Measurements from ENCODE around the gene SMTNL2.
A peak's percentile ranks its signal among the peaks of the same experiment; 100 is the strongest.
"Not testable (repeated sequence)": the region's sequence is repeated elsewhere in the genome, so short reads cannot be mapped to it uniquely, and the experiment has no call there.

SMTNL2 gene

GRCh38 chr17:4593021-4593421 is 8.7 kb downstream of the SMTNL2 start:
- Histone ChIP-seq H3K9ac (ENCODE audit: low read length) (no peak overlapping the region), H2BK12ac (ENCODE audit: low read length in 2 of 2) (no peak overlapping the region), H3K27me3 (ENCODE audit: control insufficient read depth in 1 of 2, insufficient read depth in 1 of 2, low read length in 2 of 2) (peaks cover 45 to 50% of the 10 kb centered on the region in 2 experiments), H2BK5ac (ENCODE audit: low read depth, low read length, poor library complexity, severe bottlenecking) (no peak overlapping the region), H3K4ac (ENCODE audit: low read depth in 1 of 2, low read length in 2 of 2) (no peak overlapping the region), H3K27ac (ENCODE audit: low read length, poor library complexity, severe bottlenecking) (no peak overlapping the region), H3K4me3 (ENCODE audit: insufficient read depth in 1 of 2, low read depth in 1 of 2, low read length in 2 of 2) (no peak overlapping the region), H2BK15ac (ENCODE audit: low read depth, poor library complexity, severe bottlenecking) (no peak overlapping the region), H2AK5ac (ENCODE audit: low read length, severe bottlenecking) (no peak overlapping the region), H3K36me3 (ENCODE audit: control insufficient read depth in 1 of 2, insufficient read depth in 2 of 2, low read depth in 1 of 2, low read length in 2 of 2) (peaks cover 0 to 20% of the 10 kb centered on the region in 2 experiments), H3K79me1 (replicated peaks; ENCODE audit: low read length, poor library complexity, severe bottlenecking) (no peaks in the 10 kb centered on the region), H4K91ac (ENCODE audit: low read length) (no peak overlapping the region), H2AFZ (ENCODE audit: low read depth, low read length) (no peak overlapping the region), H2BK120ac (ENCODE audit: low read depth, low read length) (no peak overlapping the region), H3K4me1 (ENCODE audit: control insufficient read depth, insufficient read depth, low read depth, low read length) (peaks cover 7% of the 10 kb centered on the region), H4K8ac (ENCODE audit: low read length) (no peak overlapping the region), H3K9me3 (ENCODE audit: control insufficient read depth, low read length) (no peaks in the 10 kb centered on the region), H3K18ac (ENCODE audit: low read depth in 1 of 2, low read length in 2 of 2) (no peak overlapping the region), H3K23ac (ENCODE audit: low read length in 2 of 2) (no peak overlapping the region), H3K4me2 (ENCODE audit: low read length, poor library complexity, severe bottlenecking) (no peak overlapping the region), H3K14ac (ENCODE audit: low read length in 2 of 2) (no peak overlapping the region)
- WGBS: 86% methylated on average over 12 of the region's 14 CpGs
- no peak for DNase-seq

GRCh38 chr17:4594406-4594805 is 10.1 kb downstream of the SMTNL2 start:
- H3K4me2 ChIP-seq (ENCODE audit: low read length, poor library complexity, severe bottlenecking): no peak overlapping the region
- H3K4me1 ChIP-seq (ENCODE audit: control insufficient read depth, insufficient read depth, low read depth, low read length): peaks cover 14% of the 10 kb centered on the region
- no peaks in the 10 kb centered on the region for H3K79me1 ChIP-seq (replicated peaks; ENCODE audit: low read length, poor library complexity, severe bottlenecking)
- H2AK5ac ChIP-seq (ENCODE audit: low read length, severe bottlenecking): no peak overlapping the region
- H3K9ac ChIP-seq (ENCODE audit: low read length): no peak overlapping the region
- no peak for DNase-seq
- H3K14ac ChIP-seq (ENCODE audit: low read length in 2 of 2): no peak overlapping the region
- H2BK120ac ChIP-seq (ENCODE audit: low read depth, low read length): no peak overlapping the region
- H3K27me3 ChIP-seq (ENCODE audit: control insufficient read depth in 1 of 2, insufficient read depth in 1 of 2, low read length in 2 of 2): peaks cover 39 to 47% of the 10 kb centered on the region in 2 experiments
- no peak overlapping the region for H3K23ac ChIP-seq (ENCODE audit: low read length in 2 of 2)
- no peak overlapping the region for H4K8ac ChIP-seq (ENCODE audit: low read length)
- 97% methylated on average over 7 of the region's 7 CpGs for WGBS
- peaks cover 0 to 26% of the 10 kb centered on the region in 2 experiments for H3K36me3 ChIP-seq (ENCODE audit: control insufficient read depth in 1 of 2, insufficient read depth in 2 of 2, low read depth in 1 of 2, low read length in 2 of 2)
- H3K4ac ChIP-seq (ENCODE audit: low read depth in 1 of 2, low read length in 2 of 2): no peak overlapping the region
- H4K91ac ChIP-seq (ENCODE audit: low read length): no peak overlapping the region
- no peak overlapping the region for H2BK5ac ChIP-seq (ENCODE audit: low read depth, low read length, poor library complexity, severe bottlenecking)
- H3K18ac ChIP-seq (ENCODE audit: low read depth in 1 of 2, low read length in 2 of 2): no peak overlapping the region
- no peak overlapping the region for H3K4me3 ChIP-seq (ENCODE audit: insufficient read depth in 1 of 2, low read depth in 1 of 2, low read length in 2 of 2)
- no peak overlapping the region for H2BK15ac ChIP-seq (ENCODE audit: low read depth, poor library complexity, severe bottlenecking)
- H2BK12ac ChIP-seq (ENCODE audit: low read length in 2 of 2): no peak overlapping the region
- H3K9me3 ChIP-seq (ENCODE audit: control insufficient read depth, low read length): no peaks in the 10 kb centered on the region
- H2AFZ ChIP-seq (ENCODE audit: low read depth, low read length): no peak overlapping the region
- no peak overlapping the region for H3K27ac ChIP-seq (ENCODE audit: low read length, poor library complexity, severe bottlenecking)

- Histone ChIP-seq H3K23ac (ENCODE audit: low read length in 2 of 2) (peak overlapping the region in 1 of 2 experiments; percentile 47), H3K36me3 (ENCODE audit: control insufficient read depth in 1 of 2, insufficient read depth in 2 of 2, low read depth in 1 of 2, low read length in 2 of 2) (peaks cover 0 to 26% of the 10 kb centered on the region in 2 experiments), H3K4me1 (ENCODE audit: control insufficient read depth, insufficient read depth, low read depth, low read length) (peaks cover 21% of the 10 kb centered on the region), H2AK5ac (ENCODE audit: low read length, severe bottlenecking) (no peak overlapping the region), H3K9ac (ENCODE audit: low read length) (no peak overlapping the region), H4K8ac (ENCODE audit: low read length) (no peak overlapping the region), H2BK15ac (ENCODE audit: low read depth, poor library complexity, severe bottlenecking) (no peak overlapping the region), H3K27ac (ENCODE audit: low read length, poor library complexity, severe bottlenecking) (no peak overlapping the region), H3K4me2 (ENCODE audit: low read length, poor library complexity, severe bottlenecking) (no peak overlapping the region), H2BK120ac (ENCODE audit: low read depth, low read length) (no peak overlapping the region), H2BK12ac (ENCODE audit: low read length in 2 of 2) (no peak overlapping the region), H3K9me3 (ENCODE audit: control insufficient read depth, low read length) (no peaks in the 10 kb centered on the region), H2BK5ac (ENCODE audit: low read depth, low read length, poor library complexity, severe bottlenecking) (no peak overlapping the region), H3K4ac (ENCODE audit: low read depth in 1 of 2, low read length in 2 of 2) (no peak overlapping the region), H3K4me3 (ENCODE audit: insufficient read depth in 1 of 2, low read depth in 1 of 2, low read length in 2 of 2) (no peak overlapping the region), H3K18ac (ENCODE audit: low read depth in 1 of 2, low read length in 2 of 2) (no peak overlapping the region), H4K91ac (ENCODE audit: low read length) (no peak overlapping the region), H3K79me1 (replicated peaks; ENCODE audit: low read length, poor library complexity, severe bottlenecking) (no peaks in the 10 kb centered on the region), H3K27me3 (ENCODE audit: control insufficient read depth in 1 of 2, insufficient read depth in 1 of 2, low read length in 2 of 2) (peaks cover 40 to 47% of the 10 kb centered on the region in 2 experiments), H3K14ac (ENCODE audit: low read length in 2 of 2) (no peak overlapping the region), H2AFZ (ENCODE audit: low read depth, low read length) (no peak overlapping the region)
- WGBS: 57% methylated on average over 28 of the region's 29 CpGs
- no peak for DNase-seq
Measured at GRCh38 chr17:4594931-4595684, 10.8 kb downstream of the SMTNL2 start.

- H3K4ac ChIP-seq (ENCODE audit: low read depth in 1 of 2, low read length in 2 of 2); H2AFZ ChIP-seq (ENCODE audit: low read depth, low read length); H3K9me3 ChIP-seq (ENCODE audit: control insufficient read depth, low read length); H3K79me1 ChIP-seq (replicated peaks; ENCODE audit: low read length, poor library complexity, severe bottlenecking); H2BK12ac ChIP-seq (ENCODE audit: low read length in 2 of 2); H4K91ac ChIP-seq (ENCODE audit: low read length); H3K4me2 ChIP-seq (ENCODE audit: low read length, poor library complexity, severe bottlenecking); H3K14ac ChIP-seq (ENCODE audit: low read length in 2 of 2); H2BK15ac ChIP-seq (ENCODE audit: low read depth, poor library complexity, severe bottlenecking); H4K8ac ChIP-seq (ENCODE audit: low read length); H3K23ac ChIP-seq (ENCODE audit: low read length in 2 of 2); H2BK120ac ChIP-seq (ENCODE audit: low read depth, low read length); DNase-seq; H3K4me3 ChIP-seq (ENCODE audit: insufficient read depth in 1 of 2, low read depth in 1 of 2, low read length in 2 of 2); H3K27ac ChIP-seq (ENCODE audit: low read length, poor library complexity, severe bottlenecking); H3K9ac ChIP-seq (ENCODE audit: low read length); H3K18ac ChIP-seq (ENCODE audit: low read depth in 1 of 2, low read length in 2 of 2); H2BK5ac ChIP-seq (ENCODE audit: low read depth, low read length, poor library complexity, severe bottlenecking); H2AK5ac ChIP-seq (ENCODE audit: low read length, severe bottlenecking): not testable (repeated sequence)
- 88% methylated on average over 19 of the region's 23 CpGs for WGBS
- peaks cover 36 to 40% of the 10 kb centered on the region in 2 experiments for H3K27me3 ChIP-seq (ENCODE audit: control insufficient read depth in 1 of 2, insufficient read depth in 1 of 2, low read length in 2 of 2)
- peaks cover 0 to 26% of the 10 kb centered on the region in 2 experiments for H3K36me3 ChIP-seq (ENCODE audit: control insufficient read depth in 1 of 2, insufficient read depth in 2 of 2, low read depth in 1 of 2, low read length in 2 of 2)
- H3K4me1 ChIP-seq (ENCODE audit: control insufficient read depth, insufficient read depth, low read depth, low read length): peaks cover 27% of the 10 kb centered on the region
Measured at GRCh38 chr17:4595685-4596342, 11.5 kb downstream of the SMTNL2 start.
